UCSD-AML1 (cell line): ENCODE results near the gene GRIK3.

ENCODE experiments used
- DNase-seq: peaks from one replicate; lab custom pipeline; 2025; ENCODE audit not compliant: unreplicated experiment; lab: John Stamatoyannopoulos, UW

GRIK3 gene

GRCh38 chr1:36835696-36836095 lies 198.6 kb downstream of the GRIK3 start:
- no peak for DNase-seq

GRCh38 chr1:36835017-36835695 lies 199.2 kb downstream of the GRIK3 start:
- no peak for DNase-seq

- no peak for DNase-seq
Observed at GRCh38 chr1:36834586-36834985, 199.7 kb downstream of the GRIK3 start.

GRCh38 chr1:36831186-36831810 lies 203.0 kb downstream of the GRIK3 start:
- DNase-seq, result no peak

GRCh38 chr1:36829961-36830360 lies 204.4 kb downstream of the GRIK3 start:
- DNase-seq, result no peak

GRCh38 chr1:36829066-36829465 lies 205.2 kb downstream of the GRIK3 start:
- DNase-seq, result no peak

GRCh38 chr1:36825226-36825625 lies 209.1 kb downstream of the GRIK3 start:
- no peak for DNase-seq

- DNase-seq, result no peak
Observed at GRCh38 chr1:36824390-36824861, 209.9 kb downstream of the GRIK3 start.

GRCh38 chr1:36822648-36823047 lies 211.7 kb downstream of the GRIK3 start:
- no peak for DNase-seq

GRCh38 chr1:36821386-36821785 lies 212.9 kb downstream of the GRIK3 start:
- DNase-seq, result no peak

GRCh38 chr1:36818771-36819170 lies 215.5 kb downstream of the GRIK3 start:
- no peak for DNase-seq

- no peak for DNase-seq
Observed at GRCh38 chr1:36816348-36816747, 218.0 kb downstream of the GRIK3 start.

- DNase-seq, result no peak
Observed at GRCh38 chr1:36814774-36815173, 219.5 kb downstream of the GRIK3 start.

GRCh38 chr1:36814083-36814482 lies 220.2 kb downstream of the GRIK3 start:
- no peak for DNase-seq

GRCh38 chr1:36807262-36807661 lies 227.1 kb downstream of the GRIK3 start:
- DNase-seq, result no peak

- no peak for DNase-seq
Observed at GRCh38 chr1:36805979-36806640, 228.2 kb downstream of the GRIK3 start.

- DNase-seq, result no peak
Observed at GRCh38 chr1:36804669-36805314, 229.5 kb downstream of the GRIK3 start.

- DNase-seq, result no peak
Observed at GRCh38 chr1:36803868-36804570, 230.3 kb downstream of the GRIK3 start.

- no peak for DNase-seq
Observed at GRCh38 chr1:36802018-36802417, 232.3 kb downstream of the GRIK3 start.

- DNase-seq, result no peak
Observed at GRCh38 chr1:36797761-36798160, 236.6 kb downstream of the GRIK3 start.

GRCh38 chr1:36796733-36797132 lies 237.6 kb downstream of the GRIK3 start:
- DNase-seq, result no peak
